ENCODE measurements around the gene CHST15.

Gene CHST15

DNA sequence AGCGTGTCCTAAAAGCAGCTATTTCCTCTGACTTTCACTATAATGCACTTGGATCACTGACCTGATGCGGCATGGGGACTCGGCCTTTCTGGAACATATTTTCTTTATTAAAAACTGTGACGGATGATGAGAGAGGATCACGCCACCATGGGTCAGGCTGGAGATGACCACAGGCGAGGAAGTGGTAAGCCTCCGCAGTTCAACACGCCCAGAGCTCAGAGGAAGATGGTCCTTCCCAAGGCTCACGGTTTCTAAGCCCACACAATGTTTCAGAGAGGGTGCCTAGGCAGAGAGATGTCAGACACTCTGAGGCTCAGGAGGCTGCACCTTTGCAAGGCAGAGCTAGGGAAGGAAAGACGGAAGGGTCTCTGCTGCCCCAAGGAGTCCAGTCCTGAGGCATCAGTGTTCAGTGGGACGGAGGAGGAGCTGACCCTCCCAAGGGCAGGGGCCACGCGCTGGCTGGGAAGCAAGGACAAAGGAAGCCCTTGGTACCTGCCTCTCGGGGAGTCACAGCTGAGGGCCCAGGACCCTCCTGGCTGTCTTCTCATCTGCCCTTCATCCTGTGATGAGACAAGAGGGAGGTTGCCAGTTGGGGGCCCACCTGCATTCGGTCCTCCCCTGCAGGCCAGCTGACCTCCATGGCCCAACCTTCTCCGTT, 9.5 kb downstream of the CHST15 start:
- H3K27me3 ChIP-seq (ENCODE audit: insufficient read depth, poor library complexity, severe bottlenecking), result peaks cover 31% of the 10 kb centered on the region
- no peak overlapping the region for H3K27ac ChIP-seq (replicated peaks)
- TF ChIP-seq POLR2AphosphoS5 (IDR thresholded peaks at IDR 0.05; ENCODE audit: low read depth) (no peak), REST (IDR thresholded peaks at IDR 0.05; ENCODE audit: insufficient replicate concordance, low read depth) (no peak)
- DNase-seq (ENCODE audit: low read depth in 1 of 2, low spot score in 1 of 2), result no peak
- no peak overlapping the region for H3K4me3 ChIP-seq (replicated peaks; ENCODE audit: insufficient read depth, low read length)

DNA sequence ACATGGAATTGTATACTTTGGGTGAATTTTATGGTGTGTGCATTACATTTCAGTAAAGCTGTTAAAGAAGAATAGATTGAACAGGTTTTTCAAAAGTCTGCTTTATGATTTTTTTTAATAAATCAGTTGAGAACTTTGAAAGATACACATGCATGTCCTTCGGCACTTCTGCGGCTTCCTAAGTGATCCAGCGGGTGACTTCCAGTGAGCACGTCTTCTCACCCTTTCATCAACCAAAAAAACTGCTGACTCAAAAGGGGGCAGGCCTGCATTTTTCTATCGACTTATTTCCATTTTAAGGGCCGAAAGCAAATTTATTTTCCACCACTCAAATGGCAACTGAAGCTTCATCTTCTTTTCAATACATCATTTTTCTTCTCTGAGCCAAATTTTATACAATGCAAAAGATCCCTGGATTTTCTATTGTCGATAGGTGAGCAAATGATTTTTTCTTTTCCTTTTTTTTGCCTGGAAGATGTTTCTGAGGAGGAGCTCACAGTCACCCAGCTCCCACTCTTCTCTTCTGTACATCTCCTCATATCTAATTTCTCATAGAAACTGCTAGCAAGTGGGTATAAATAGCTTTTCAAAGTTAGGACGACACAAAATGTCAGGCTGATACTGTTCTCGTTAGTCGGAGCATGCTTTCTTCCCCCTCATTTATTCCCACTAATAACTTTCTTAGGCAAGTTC, 10.2 kb downstream of the CHST15 start:
- Histone ChIP-seq H3K27ac (replicated peaks) (no peak overlapping the region), H3K27me3 (ENCODE audit: insufficient read depth, poor library complexity, severe bottlenecking) (peaks cover 24% of the 10 kb centered on the region), H3K4me3 (replicated peaks; ENCODE audit: insufficient read depth, low read length) (no peak overlapping the region)
- no peak for TF ChIP-seq REST (IDR thresholded peaks at IDR 0.05; ENCODE audit: insufficient replicate concordance, low read depth)
- TF ChIP-seq GABPA (IDR thresholded peaks at IDR 0.05; ENCODE audit: low read depth), result no peak
- TF ChIP-seq POLR2AphosphoS5 (IDR thresholded peaks at IDR 0.05; ENCODE audit: low read depth), result no peak
- TF ChIP-seq, protein P1, sequence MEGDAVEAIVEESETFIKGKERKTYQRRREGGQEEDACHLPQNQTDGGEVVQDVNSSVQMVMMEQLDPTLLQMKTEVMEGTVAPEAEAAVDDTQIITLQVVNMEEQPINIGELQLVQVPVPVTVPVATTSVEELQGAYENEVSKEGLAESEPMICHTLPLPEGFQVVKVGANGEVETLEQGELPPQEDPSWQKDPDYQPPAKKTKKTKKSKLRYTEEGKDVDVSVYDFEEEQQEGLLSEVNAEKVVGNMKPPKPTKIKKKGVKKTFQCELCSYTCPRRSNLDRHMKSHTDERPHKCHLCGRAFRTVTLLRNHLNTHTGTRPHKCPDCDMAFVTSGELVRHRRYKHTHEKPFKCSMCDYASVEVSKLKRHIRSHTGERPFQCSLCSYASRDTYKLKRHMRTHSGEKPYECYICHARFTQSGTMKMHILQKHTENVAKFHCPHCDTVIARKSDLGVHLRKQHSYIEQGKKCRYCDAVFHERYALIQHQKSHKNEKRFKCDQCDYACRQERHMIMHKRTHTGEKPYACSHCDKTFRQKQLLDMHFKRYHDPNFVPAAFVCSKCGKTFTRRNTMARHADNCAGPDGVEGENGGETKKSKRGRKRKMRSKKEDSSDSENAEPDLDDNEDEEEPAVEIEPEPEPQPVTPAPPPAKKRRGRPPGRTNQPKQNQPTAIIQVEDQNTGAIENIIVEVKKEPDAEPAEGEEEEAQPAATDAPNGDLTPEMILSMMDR (IDR thresholded peaks at IDR 0.05; ENCODE audit: insufficient read depth, low read length), result no peak
- TF ChIP-seq SPI1 (IDR thresholded peaks at IDR 0.05; ENCODE audit: borderline replicate concordance, low read depth), result no peak
- no peak for DNase-seq (ENCODE audit: low read depth in 1 of 2, low spot score in 1 of 2)

DNA sequence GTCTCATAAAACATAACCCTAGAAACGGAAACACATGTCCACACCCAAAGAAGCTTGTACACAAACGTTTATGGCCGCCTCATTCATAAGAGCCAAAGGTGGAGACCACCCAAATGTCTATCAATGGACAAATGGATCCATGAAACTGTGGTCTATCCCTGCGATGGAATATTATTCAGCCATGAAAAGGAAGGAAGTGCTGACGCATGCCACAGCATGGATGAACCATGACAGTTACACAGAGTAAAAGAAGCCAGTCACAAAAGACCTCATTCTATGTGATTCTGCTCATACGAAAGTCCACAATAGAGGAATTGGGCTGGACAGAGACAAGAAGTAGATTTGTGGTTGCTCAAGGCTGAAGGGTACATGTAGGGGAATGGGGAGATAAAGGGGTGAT, 10.8 kb downstream of the CHST15 start:
- no peak overlapping the region for H3K27ac ChIP-seq (replicated peaks)
- no peak overlapping the region for H3K4me3 ChIP-seq (replicated peaks; ENCODE audit: insufficient read depth, low read length)
- H3K27me3 ChIP-seq (ENCODE audit: insufficient read depth, poor library complexity, severe bottlenecking), result peaks cover 21% of the 10 kb centered on the region
- no peak for DNase-seq (ENCODE audit: low read depth in 1 of 2, low spot score in 1 of 2)
- no peak for TF ChIP-seq GABPA (IDR thresholded peaks at IDR 0.05; ENCODE audit: low read depth)
- TF ChIP-seq REST (IDR thresholded peaks at IDR 0.05; ENCODE audit: insufficient replicate concordance, low read depth), result no peak
- no peak for TF ChIP-seq POLR2AphosphoS5 (IDR thresholded peaks at IDR 0.05; ENCODE audit: low read depth)
- TF ChIP-seq, protein P1 (IDR thresholded peaks at IDR 0.05; ENCODE audit: insufficient read depth, low read length), result no peak
- TF ChIP-seq SPI1 (IDR thresholded peaks at IDR 0.05; ENCODE audit: borderline replicate concordance, low read depth), result no peak
